ENCODE measurements around the gene DPEP2NB. TPM values are rescaled to one million over a fixed set of nuclear protein-coding genes. Genes with fewer than 3 reads are reported as not detected.

DPEP2NB gene
- total RNA-seq, 1 experiment from 2014 or later = not detected

GRCh38 chr16:67967183-67967957 lies 48.3 kb downstream of the DPEP2NB start:
- peak; percentile 45 for DNase-seq (ENCODE audit: low spot score)
- Histone ChIP-seq H3K4me3 (ENCODE audit: low read depth, low read length, poor library complexity, severe bottlenecking) (peak overlapping the region; percentile 68), H3K27ac (ENCODE audit: low read depth, low read length, poor library complexity, severe bottlenecking) (peak overlapping the region; percentile 87), H3K27me3 (replicated peaks; ENCODE audit: insufficient read depth, low read depth, low read length, poor library complexity) (no peaks in the 10 kb centered on the region), H3K36me3 (ENCODE audit: insufficient read depth, low read length, poor library complexity, severe bottlenecking) (peaks cover 4% of the 10 kb centered on the region), H3K4me1 (ENCODE audit: insufficient read depth, low read length, poor library complexity, severe bottlenecking) (peaks cover 19% of the 10 kb centered on the region), H3K9me3 (ENCODE audit: low read depth, low read length, poor library complexity, severe bottlenecking) (no peaks in the 10 kb centered on the region)
- BruUV-seq (replicated peaks) = TSS peak; percentile 39
- intact Hi-C loops (cut with micrococcal nuclease; ENCODE audit: unreplicated experiment) = no loop called here
- TF ChIP-seq CTCF (conservative IDR thresholded peaks at IDR 0.05; ENCODE audit: low read depth, low read length) (no peak), EZH2 (IDR thresholded peaks at IDR 0.05; ENCODE audit: borderline replicate concordance, low read depth, low read length, poor library complexity, severe bottlenecking) (no peak)
- CTCF ChIA-PET = interaction anchor here (0.7 kb wide), 1 partner anchor 446 kb away, joined by 3 read pairs; no protein-coding TSS in a partner anchor
- POLR2A ChIA-PET (ENCODE audit: low non-redundant PET) = no interaction called here

GRCh38 chr16:67966549-67967182 lies 49.0 kb downstream of the DPEP2NB start:
- POLR2A ChIA-PET (ENCODE audit: low non-redundant PET) = no interaction called here
- no TSS peak for BruUV-seq (replicated peaks)
- no peak for TF ChIP-seq CTCF (conservative IDR thresholded peaks at IDR 0.05; ENCODE audit: low read depth, low read length)
- no peak for TF ChIP-seq EZH2 (IDR thresholded peaks at IDR 0.05; ENCODE audit: borderline replicate concordance, low read depth, low read length, poor library complexity, severe bottlenecking)
- Histone ChIP-seq H3K27me3 (replicated peaks; ENCODE audit: insufficient read depth, low read depth, low read length, poor library complexity) (no peaks in the 10 kb centered on the region), H3K36me3 (ENCODE audit: insufficient read depth, low read length, poor library complexity, severe bottlenecking) (peaks cover 11% of the 10 kb centered on the region), H3K9me3 (ENCODE audit: low read depth, low read length, poor library complexity, severe bottlenecking) (no peaks in the 10 kb centered on the region), H3K4me1 (ENCODE audit: insufficient read depth, low read length, poor library complexity, severe bottlenecking) (peaks cover 19% of the 10 kb centered on the region), H3K27ac (ENCODE audit: low read depth, low read length, poor library complexity, severe bottlenecking) (peak overlapping the region; percentile 54), H3K4me3 (ENCODE audit: low read depth, low read length, poor library complexity, severe bottlenecking) (peak overlapping the region; percentile 68)
- CTCF ChIA-PET = interaction anchor here (0.5 to 0.7 kb wide), 2 partner anchors 129 to 446 kb away, joined by 3 read pairs; no protein-coding TSS in a partner anchor
- DNase-seq (ENCODE audit: low spot score) = no peak
- intact Hi-C loops (cut with micrococcal nuclease; ENCODE audit: unreplicated experiment) = no loop called here

- CTCF ChIA-PET = interaction anchor here (0.5 kb wide), 1 partner anchor 128 kb away, joined by 3 read pairs; no protein-coding TSS in a partner anchor
- peaks cover 19% of the 10 kb centered on the region for H3K4me1 ChIP-seq (ENCODE audit: insufficient read depth, low read length, poor library complexity, severe bottlenecking)
- POLR2A ChIA-PET (ENCODE audit: low non-redundant PET) = interaction anchor here (0.6 kb wide), 1 partner anchor 119 kb away, joined by 4 read pairs; the partner anchor contains the start of gene NFATC3
- no peaks in the 10 kb centered on the region for H3K9me3 ChIP-seq (ENCODE audit: low read depth, low read length, poor library complexity, severe bottlenecking)
- intact Hi-C loops (cut with micrococcal nuclease; ENCODE audit: unreplicated experiment) = no loop called here
- no peak overlapping the region for H3K4me3 ChIP-seq (ENCODE audit: low read depth, low read length, poor library complexity, severe bottlenecking)
- DNase-seq (ENCODE audit: low spot score) = no peak
- no peaks in the 10 kb centered on the region for H3K27me3 ChIP-seq (replicated peaks; ENCODE audit: insufficient read depth, low read depth, low read length, poor library complexity)
- peaks cover 18% of the 10 kb centered on the region for H3K36me3 ChIP-seq (ENCODE audit: insufficient read depth, low read length, poor library complexity, severe bottlenecking)
- TF ChIP-seq EZH2 (IDR thresholded peaks at IDR 0.05; ENCODE audit: borderline replicate concordance, low read depth, low read length, poor library complexity, severe bottlenecking) (no peak), CTCF (conservative IDR thresholded peaks at IDR 0.05; ENCODE audit: low read depth, low read length) (no peak)
- peak overlapping the region; percentile 54 for H3K27ac ChIP-seq (ENCODE audit: low read depth, low read length, poor library complexity, severe bottlenecking)
- BruUV-seq (replicated peaks) = no TSS peak
These were observed 49.8 kb downstream of the DPEP2NB start for GRCh38 chr16:67965668-67966548.
